Measurements from ENCODE around the gene QKI. TPM values are rescaled to one million over a fixed set of nuclear protein-coding genes. Genes with fewer than 3 reads are reported as not detected.
"Not testable (repeated sequence)": the region's sequence is repeated elsewhere in the genome, so short reads cannot be mapped to it uniquely, and the experiment has no call there.

The QKI gene
- total and polyA plus RNA-seq, 8 donors = 8.0 to 261 (median 32.2) TPM

- 58 to 93% (median 88%) methylated on average over 2 of the region's 2 CpGs for WGBS, 5 donors
- peaks cover 0 to 14% (median 6%) of the 10 kb centered on the region in 4 donors for H3K9me3 ChIP-seq
- no peaks in the 10 kb centered on the region for H3K27me3 ChIP-seq
- TF ChIP-seq, protein P1, sequence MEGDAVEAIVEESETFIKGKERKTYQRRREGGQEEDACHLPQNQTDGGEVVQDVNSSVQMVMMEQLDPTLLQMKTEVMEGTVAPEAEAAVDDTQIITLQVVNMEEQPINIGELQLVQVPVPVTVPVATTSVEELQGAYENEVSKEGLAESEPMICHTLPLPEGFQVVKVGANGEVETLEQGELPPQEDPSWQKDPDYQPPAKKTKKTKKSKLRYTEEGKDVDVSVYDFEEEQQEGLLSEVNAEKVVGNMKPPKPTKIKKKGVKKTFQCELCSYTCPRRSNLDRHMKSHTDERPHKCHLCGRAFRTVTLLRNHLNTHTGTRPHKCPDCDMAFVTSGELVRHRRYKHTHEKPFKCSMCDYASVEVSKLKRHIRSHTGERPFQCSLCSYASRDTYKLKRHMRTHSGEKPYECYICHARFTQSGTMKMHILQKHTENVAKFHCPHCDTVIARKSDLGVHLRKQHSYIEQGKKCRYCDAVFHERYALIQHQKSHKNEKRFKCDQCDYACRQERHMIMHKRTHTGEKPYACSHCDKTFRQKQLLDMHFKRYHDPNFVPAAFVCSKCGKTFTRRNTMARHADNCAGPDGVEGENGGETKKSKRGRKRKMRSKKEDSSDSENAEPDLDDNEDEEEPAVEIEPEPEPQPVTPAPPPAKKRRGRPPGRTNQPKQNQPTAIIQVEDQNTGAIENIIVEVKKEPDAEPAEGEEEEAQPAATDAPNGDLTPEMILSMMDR (IDR thresholded peaks at IDR 0.05) = no peak
- no peak for TF ChIP-seq POLR2A (IDR thresholded peaks at IDR 0.05)
- TF ChIP-seq EP300 (IDR thresholded peaks at IDR 0.05) = no peak
- TF ChIP-seq POLR2AphosphoS5 (IDR thresholded peaks at IDR 0.05) = no peak
- no peak overlapping the region for H3K4me3 ChIP-seq
- intact Hi-C loops (cut with DNase I; ENCODE audit: low total_unique reads) = no loop called here
- H3K4me1 ChIP-seq = peaks cover 0 to 11% (median 2%) of the 10 kb centered on the region in 4 donors
- H3K27ac ChIP-seq = no peak overlapping the region
- peaks cover 3 to 19% (median 9%) of the 10 kb centered on the region in 4 donors for H3K36me3 ChIP-seq
- DNase-seq = no peak
Observed at GRCh38 chr6:163474581-163474980, 60.1 kb downstream of the QKI start.

DNA sequence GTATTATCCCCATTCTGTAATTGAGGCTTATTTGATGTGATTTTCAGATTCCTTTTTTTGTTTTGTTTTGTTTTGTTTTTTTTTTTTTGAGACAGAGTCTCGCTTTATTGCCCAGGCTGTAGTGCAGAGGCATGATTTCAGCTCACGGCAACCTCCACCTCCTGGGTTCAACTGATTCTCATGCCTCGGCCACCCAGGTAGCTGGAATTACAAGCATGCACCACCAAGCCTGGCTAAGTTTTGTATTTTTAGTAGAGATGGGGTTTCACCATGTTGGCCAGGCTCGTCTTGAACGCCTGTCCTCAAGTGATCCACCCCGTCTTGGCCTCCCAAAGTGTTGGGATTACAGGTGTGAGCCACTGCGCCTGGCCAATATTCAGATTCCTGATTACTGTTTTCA lies 62.4 kb downstream of the QKI start:
- WGBS, 5 donors = 93 to 98% (median 97%) methylated on average over 7 of the region's 7 CpGs

GRCh38 chr6:163483107-163483506 lies 68.6 kb downstream of the QKI start:
- H3K36me3 ChIP-seq = peaks cover 3 to 21% (median 18%) of the 10 kb centered on the region in 4 donors
- peaks cover 0 to 59% (median 11%) of the 10 kb centered on the region in 4 donors for H3K4me1 ChIP-seq
- no peaks in the 10 kb centered on the region for H3K27me3 ChIP-seq
- H3K4me3 ChIP-seq = no peak overlapping the region
- no peaks in the 10 kb centered on the region for H3K9me3 ChIP-seq
- 82 to 92% (median 88%) methylated on average over 2 of the region's 2 CpGs for WGBS, 5 donors
- intact Hi-C loops (cut with DNase I; ENCODE audit: low total_unique reads) = no loop called here
- TF ChIP-seq EP300 (IDR thresholded peaks at IDR 0.05) (no peak), POLR2AphosphoS5 (IDR thresholded peaks at IDR 0.05) (no peak), POLR2A (IDR thresholded peaks at IDR 0.05) (no peak)
- TF ChIP-seq, protein P1 (IDR thresholded peaks at IDR 0.05) = no peak
- DNase-seq = no peak
- H3K27ac ChIP-seq = no peak overlapping the region

More for the DNA sequence above, 62.4 kb downstream of the QKI start:
- DNase-seq; H3K4me3 ChIP-seq; H3K27me3 ChIP-seq; intact Hi-C loops (cut with DNase I; ENCODE audit: low total_unique reads); H3K27ac ChIP-seq; H3K9me3 ChIP-seq: not testable (repeated sequence)
- Histone ChIP-seq H3K4me1 (peaks cover 0 to 16% (median 6%) of the 10 kb centered on the region in 4 donors), H3K36me3 (peaks cover 3 to 19% (median 15%) of the 10 kb centered on the region in 4 donors)

GRCh38 chr6:163485388-163485851 lies 70.9 kb downstream of the QKI start:
- H3K27me3 ChIP-seq = no peaks in the 10 kb centered on the region
- H3K9me3 ChIP-seq = no peaks in the 10 kb centered on the region
- H3K27ac ChIP-seq = no peak overlapping the region
- DNase-seq = no peak
- intact Hi-C loops (cut with DNase I; ENCODE audit: low total_unique reads) = no loop called here
- H3K4me1 ChIP-seq = peaks cover 0 to 71% (median 20%) of the 10 kb centered on the region in 4 donors
- TF ChIP-seq, protein P1 (IDR thresholded peaks at IDR 0.05) = no peak
- TF ChIP-seq EP300 (IDR thresholded peaks at IDR 0.05) = no peak
- TF ChIP-seq POLR2A (IDR thresholded peaks at IDR 0.05) = no peak
- no peak for TF ChIP-seq POLR2AphosphoS5 (IDR thresholded peaks at IDR 0.05)
- H3K4me3 ChIP-seq = no peak overlapping the region
- 83 to 96% (median 93%) methylated on average over 2 of the region's 2 CpGs for WGBS, 5 donors
- H3K36me3 ChIP-seq = peaks cover 0 to 13% (median 0%) of the 10 kb centered on the region in 4 donors

DNA sequence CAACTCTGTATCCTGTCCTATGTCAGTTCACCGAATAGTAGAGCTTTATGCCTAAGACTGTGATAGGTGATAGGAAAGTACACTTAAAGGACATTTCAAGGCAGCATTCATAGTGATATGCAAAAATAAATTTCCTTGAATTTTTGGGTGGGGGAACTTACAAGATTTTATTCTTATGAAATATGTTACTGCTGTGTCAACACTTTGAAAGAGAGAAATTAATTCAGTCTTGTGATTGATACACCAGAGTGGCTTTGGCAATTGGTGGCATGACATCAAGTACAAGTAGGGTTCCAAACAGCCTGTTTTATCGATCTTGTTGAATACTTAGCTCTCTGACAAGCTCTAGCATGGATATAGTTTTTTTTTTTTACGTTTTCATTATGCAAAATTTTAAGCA lies 72.3 kb downstream of the QKI start:
- WGBS, 5 donors = 54 to 75% (median 61%) methylated on average over 3 of the region's 3 CpGs
- peaks cover 0 to 74% (median 28%) of the 10 kb centered on the region in 4 donors for H3K4me1 ChIP-seq
- intact Hi-C loops (cut with DNase I; ENCODE audit: low total_unique reads) = no loop called here

More for the DNA sequence above, 72.3 kb downstream of the QKI start:
- TF ChIP-seq POLR2A (IDR thresholded peaks at IDR 0.05) = no peak
- TF ChIP-seq, protein P1 (IDR thresholded peaks at IDR 0.05) = no peak
- TF ChIP-seq POLR2AphosphoS5 (IDR thresholded peaks at IDR 0.05) = no peak
- Histone ChIP-seq H3K27me3 (no peaks in the 10 kb centered on the region), H3K9me3 (no peaks in the 10 kb centered on the region), H3K27ac (no peak overlapping the region), H3K36me3 (peaks cover 0 to 8% (median 0%) of the 10 kb centered on the region in 4 donors), H3K4me3 (no peak overlapping the region)
- no peak for DNase-seq
